22Rv1 (cell line): ENCODE measurements around the gene TTBK1.

Source experiments
- ZFX ChIP-seq: fragments of 450-650 bp; IDR thresholded peaks from 2 replicates; pipeline ENCODE4 v1.6.1; 2017; ENCODE audit warnings: antibody characterized with exemption, borderline replicate concordance
- TF ChIP-seq, protein P1 (sequence below): fragments of 450-650 bp; IDR thresholded peaks from 2 replicates; pipeline ENCODE4 v1.5.1; 2017; ENCODE audit warnings: mild to moderate bottlenecking

DNA sequence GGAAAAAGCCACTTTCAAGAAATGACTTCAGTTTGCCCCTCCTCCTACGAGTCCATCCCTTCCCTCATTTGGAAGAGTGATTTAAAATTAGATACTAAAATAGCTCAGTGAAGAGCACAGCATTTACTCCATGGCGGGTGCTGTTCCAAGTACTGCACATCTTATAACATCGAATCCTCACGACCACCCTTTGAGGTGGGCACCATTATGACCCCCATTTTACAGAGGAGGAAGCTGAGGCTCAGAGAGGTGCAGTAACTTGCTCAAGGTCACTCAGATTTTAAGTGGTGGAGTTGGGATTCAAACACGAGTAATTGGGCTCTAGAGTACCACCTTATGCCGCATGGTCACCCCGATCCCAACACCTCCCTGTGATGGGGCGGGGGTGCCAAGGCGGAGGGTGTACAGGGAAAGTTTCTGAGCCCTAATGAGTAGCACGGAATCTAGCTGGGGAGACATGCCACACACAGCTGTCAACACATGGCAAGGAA is 25.5 kb downstream of the TTBK1 start:
- TF ChIP-seq, protein P1, sequence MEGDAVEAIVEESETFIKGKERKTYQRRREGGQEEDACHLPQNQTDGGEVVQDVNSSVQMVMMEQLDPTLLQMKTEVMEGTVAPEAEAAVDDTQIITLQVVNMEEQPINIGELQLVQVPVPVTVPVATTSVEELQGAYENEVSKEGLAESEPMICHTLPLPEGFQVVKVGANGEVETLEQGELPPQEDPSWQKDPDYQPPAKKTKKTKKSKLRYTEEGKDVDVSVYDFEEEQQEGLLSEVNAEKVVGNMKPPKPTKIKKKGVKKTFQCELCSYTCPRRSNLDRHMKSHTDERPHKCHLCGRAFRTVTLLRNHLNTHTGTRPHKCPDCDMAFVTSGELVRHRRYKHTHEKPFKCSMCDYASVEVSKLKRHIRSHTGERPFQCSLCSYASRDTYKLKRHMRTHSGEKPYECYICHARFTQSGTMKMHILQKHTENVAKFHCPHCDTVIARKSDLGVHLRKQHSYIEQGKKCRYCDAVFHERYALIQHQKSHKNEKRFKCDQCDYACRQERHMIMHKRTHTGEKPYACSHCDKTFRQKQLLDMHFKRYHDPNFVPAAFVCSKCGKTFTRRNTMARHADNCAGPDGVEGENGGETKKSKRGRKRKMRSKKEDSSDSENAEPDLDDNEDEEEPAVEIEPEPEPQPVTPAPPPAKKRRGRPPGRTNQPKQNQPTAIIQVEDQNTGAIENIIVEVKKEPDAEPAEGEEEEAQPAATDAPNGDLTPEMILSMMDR = no peak
- no peak for TF ChIP-seq ZFX
